ENCODE measurements around the gene CD44.

- no peak for TF ChIP-seq POLR2A (IDR thresholded peaks at IDR 0.05)
- no peak for TF ChIP-seq CTCF (IDR thresholded peaks at IDR 0.05)
These were observed 84.4 kb downstream of the CD44 start for GRCh38 chr11:35223371-35223796.

Measured in right lobe of liver (tissue), 4 donors.